Urinary bladder (tissue), 2 donors: ENCODE data around the gene NKRF. TPM values are rescaled to one million over a fixed set of nuclear protein-coding genes. Genes with fewer than 3 reads are reported as not detected.

Experiments
- polyA plus RNA-seq: library from polyadenylated mRNA; stranded (reverse); fragments of 200-250 nt; gene quantifications from one replicate; pipeline ENCODE4 v1.2.3, GENCODE V29; 2013
- small RNA-seq: library from RNA; depleted of rRNA; stranded (forward); fragments of <200 nt; gene quantifications from one replicate; pipeline ENCODE3, GENCODE V24; 2014
- total RNA-seq: library from RNA; depleted of rRNA; stranded (reverse); fragments of >200 nt; gene quantifications from one replicate; pipeline ENCODE4 v1.2.3, GENCODE V29; 2014
- donor health status: healthy.

NKRF gene
- total and polyA plus RNA-seq, 2 donors, result 5.0 to 8.6 TPM

Small RNAs within 50 kb of the gene (small RNA-seq; reads per million reads assigned to genes)
- 6.7 reads per million, percentile 93 among the genes with 10 or more reads in this experiment for gene MIR766

Other genes with a start within 250 kb of the NKRF start
- 12.4 TPM for gene SLC25A43, start 207.1 kb downstream of the NKRF start, total RNA-seq
- gene SLC25A43, start 207.1 kb downstream of the NKRF start, polyA plus RNA-seq, result 12.1 TPM
- gene SLC25A5, start 138.0 kb downstream of the NKRF start, total RNA-seq, result 76.6 TPM
- 326 TPM for gene SLC25A5, start 138.0 kb downstream of the NKRF start, polyA plus RNA-seq
- 35.1 TPM for gene STEEP1, start 41.0 kb downstream of the NKRF start, total RNA-seq
- gene STEEP1, start 41.0 kb downstream of the NKRF start, polyA plus RNA-seq, result 23.0 TPM
- gene UBE2A, start 31.9 kb downstream of the NKRF start, total RNA-seq, result 50.7 TPM
- 54.7 TPM for gene UBE2A, start 31.9 kb downstream of the NKRF start, polyA plus RNA-seq
- gene SEPTIN6, start 86.7 kb upstream of the NKRF start, total RNA-seq, result 29.2 TPM
- 25.5 TPM for gene SEPTIN6, start 86.7 kb upstream of the NKRF start, polyA plus RNA-seq
- gene SOWAHD, start 152.2 kb upstream of the NKRF start, total RNA-seq, result 0.26 TPM
- gene SOWAHD, start 152.2 kb upstream of the NKRF start, polyA plus RNA-seq, result 0.25 TPM
- gene RPL39, start 185.2 kb upstream of the NKRF start, total RNA-seq, result 2,621 TPM
- gene RPL39, start 185.2 kb upstream of the NKRF start, polyA plus RNA-seq, result 4,581 TPM
- gene UPF3B, start 246.5 kb upstream of the NKRF start, total RNA-seq, result 3.7 TPM
- gene UPF3B, start 246.5 kb upstream of the NKRF start, polyA plus RNA-seq, result 9.9 TPM